GM19193 (cell line): Measurements from ENCODE around the gene NEUROG3.

Experiments
- POLR2A ChIP-seq: IDR thresholded peaks from 4 replicates; pipeline ENCODE4 v1.6.1; 2011; ENCODE audit not compliant: insufficient read depth, insufficient read length; ENCODE audit errors: extremely low read depth

The NEUROG3 gene

GRCh38 chr10:69576334-69577011, 3.3 kb upstream of the NEUROG3 start:
- TF ChIP-seq POLR2A, result no peak

DNA sequence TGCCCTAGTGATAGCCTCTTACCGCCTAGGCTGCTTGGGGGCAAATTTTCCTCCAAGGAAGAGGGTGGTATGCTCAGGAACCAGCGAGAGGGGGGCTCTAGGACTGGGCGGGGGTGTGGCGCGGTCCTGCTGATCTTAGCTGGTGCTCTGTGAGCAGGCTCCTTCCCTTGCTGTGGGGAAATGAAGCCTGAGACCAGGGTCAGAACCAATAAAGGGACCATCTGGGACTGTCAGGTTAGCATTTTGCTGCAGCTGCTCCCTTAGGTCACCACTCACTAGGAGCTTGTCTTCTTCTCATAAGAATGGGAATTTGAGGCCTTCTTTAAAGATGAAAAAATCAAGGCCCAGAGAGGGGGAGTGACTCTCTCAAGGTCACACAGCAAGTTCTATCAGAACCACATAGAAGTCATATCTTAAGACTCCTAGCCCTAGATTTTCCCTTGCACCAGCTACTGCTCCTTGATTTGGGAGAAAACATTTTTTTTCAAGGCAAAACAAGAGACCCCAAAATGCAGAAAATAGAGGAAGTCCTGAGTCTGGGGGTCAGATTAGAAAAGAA, 2.0 kb upstream of the NEUROG3 start:
- TF ChIP-seq POLR2A, result no peak

DNA sequence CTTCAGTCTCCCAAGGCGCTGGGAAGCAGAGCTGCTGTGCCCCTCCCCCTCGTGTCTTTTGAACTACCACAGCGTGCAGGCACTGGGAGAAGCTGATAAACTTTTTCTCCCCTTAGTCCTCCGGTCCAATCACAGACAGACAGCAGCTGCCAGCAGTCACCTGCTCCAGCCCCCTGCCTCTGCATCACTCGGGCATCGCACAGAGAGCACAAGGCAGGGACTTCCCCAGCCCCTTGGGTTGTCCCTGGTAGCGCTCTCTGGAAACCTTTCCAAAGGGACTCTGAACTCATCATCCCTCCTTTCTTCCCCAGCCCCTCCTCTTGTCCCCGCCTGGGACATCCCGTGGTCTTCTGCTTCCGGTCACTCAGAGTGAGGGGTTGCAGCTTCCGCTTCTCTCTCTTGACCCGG, 1.4 kb upstream of the NEUROG3 start:
- TF ChIP-seq POLR2A, result no peak

DNA sequence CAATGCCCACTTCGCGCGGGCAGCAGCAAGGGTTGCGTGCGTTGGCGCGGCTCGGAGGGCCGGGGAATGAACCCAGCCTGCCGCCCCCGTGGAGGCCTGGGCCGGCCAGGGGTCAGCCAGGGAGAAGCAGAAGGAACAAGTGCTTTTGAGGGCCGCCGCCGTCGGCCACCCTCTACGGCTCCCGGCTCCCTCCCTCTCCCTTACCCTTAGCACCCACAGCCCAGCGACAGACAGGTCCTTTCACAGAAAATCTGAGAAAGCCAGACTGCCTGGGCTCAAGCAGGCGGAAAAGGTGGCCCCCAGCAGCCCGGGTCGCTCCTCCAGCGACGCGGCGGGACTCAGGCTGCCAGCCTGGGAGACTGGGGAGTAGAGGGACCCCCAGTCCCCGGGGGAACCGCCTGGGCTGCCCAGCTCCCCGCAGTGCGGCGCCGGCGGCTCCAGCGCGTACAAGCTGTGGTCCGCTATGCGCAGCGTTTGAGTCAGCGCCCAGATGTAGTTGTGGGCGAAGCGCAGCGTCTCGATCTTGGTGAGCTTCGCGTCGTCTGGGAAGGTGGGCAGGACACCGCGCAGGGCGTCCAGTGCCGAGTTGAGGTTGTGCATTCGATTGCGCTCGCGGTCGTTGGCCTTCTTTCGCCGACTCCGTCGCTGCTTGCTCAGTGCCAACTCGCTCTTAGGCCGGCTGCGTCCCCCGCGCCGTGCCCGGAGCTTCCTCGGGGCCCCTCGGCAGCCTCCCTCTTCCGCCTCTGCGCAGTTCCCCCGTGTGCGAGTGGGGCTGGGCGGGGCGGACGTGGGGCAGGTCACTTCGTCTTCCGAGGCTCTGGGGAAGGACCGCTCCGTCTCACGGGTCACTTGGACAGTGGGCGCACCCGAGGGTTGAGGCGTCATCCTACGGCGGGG, 815 bp downstream of the NEUROG3 start:
- no peak for TF ChIP-seq POLR2A

- TF ChIP-seq POLR2A, result no peak
Measured at GRCh38 chr10:69571618-69572158, 1.5 kb downstream of the NEUROG3 start.

DNA sequence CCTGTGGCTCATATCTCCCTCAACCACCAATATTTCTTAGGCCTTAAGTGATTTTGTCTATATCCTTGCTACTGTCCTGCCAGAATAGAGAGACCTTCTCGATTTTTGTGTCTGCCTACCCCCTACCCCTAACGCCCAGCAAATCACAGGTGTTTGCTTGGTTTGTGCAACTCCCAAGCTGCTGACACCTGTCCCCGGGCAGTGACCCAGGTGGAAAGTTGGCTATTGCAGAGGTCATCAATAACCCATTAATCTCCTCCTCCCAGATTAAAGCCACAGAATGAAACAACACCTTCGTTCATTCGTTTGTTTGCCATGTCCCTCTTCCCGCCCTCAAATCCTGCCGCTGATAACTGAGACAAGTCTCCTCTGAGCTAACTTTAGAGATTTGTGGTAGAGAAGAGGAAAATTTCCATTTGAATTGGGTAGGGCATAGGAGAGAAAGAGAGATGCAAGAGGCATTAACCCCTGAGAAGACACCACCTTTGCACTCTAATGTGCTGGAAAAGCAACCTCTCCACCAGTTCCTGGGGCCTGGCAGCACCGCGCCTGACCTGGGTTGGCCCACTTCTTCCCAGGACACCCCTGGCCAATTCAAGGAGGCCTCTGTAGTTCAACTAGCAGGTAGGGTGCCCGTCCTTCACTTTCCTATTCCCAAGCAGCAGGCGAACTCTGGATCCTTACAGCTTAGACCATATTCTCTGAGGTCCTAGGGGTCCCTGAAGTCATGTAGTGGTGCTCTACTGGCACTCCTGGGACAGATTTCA, 3.0 kb downstream of the NEUROG3 start:
- no peak for TF ChIP-seq POLR2A

DNA sequence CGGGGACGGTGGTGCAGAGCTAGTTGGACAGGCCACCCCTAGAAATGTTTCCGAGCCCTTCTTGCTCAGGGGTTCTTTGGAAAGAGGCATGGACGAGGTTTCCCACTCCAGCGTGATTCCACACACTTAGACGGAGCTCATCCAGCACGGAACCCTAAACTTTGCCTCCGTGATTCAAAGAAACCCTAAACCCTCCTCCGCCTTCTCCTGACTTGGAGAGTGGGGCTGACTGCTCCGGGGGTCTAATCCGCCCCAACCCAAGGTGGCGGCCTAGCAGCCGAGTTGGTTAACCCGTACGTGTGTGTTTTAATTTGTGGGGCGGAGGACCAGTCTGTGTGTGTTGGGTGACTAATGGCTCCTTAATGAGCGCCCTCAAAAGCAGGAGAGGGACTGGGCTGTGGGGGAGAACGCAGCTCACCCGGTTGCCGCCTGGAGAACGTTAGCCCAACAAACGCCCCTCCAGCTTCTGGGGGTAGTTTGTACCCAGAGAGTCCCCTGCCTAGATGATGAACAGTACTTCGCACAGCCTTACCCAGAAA, 3.8 kb downstream of the NEUROG3 start:
- no peak for TF ChIP-seq POLR2A

GRCh38 chr10:69568472-69569395, 4.5 kb downstream of the NEUROG3 start:
- TF ChIP-seq POLR2A, result no peak

DNA sequence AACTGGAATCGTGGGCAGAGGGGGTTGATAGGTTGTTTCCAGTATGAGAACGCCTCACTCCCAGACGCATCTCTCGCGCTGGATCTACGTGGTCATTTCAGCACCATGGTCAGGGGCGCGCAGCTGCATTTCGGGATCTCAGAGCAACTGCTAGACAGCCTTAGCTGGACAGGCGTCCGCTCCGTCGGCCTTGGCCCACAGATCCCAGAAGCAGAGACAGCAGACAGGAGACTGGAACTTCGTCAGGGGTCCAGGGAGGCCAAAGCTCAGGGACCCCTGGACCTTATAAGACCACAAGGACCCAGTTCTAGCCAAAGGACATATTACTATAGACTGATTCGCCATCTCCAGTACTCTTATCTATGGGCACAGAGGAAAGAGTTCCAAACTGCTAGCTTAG, 5.3 kb downstream of the NEUROG3 start:
- no peak for TF ChIP-seq POLR2A

DNA sequence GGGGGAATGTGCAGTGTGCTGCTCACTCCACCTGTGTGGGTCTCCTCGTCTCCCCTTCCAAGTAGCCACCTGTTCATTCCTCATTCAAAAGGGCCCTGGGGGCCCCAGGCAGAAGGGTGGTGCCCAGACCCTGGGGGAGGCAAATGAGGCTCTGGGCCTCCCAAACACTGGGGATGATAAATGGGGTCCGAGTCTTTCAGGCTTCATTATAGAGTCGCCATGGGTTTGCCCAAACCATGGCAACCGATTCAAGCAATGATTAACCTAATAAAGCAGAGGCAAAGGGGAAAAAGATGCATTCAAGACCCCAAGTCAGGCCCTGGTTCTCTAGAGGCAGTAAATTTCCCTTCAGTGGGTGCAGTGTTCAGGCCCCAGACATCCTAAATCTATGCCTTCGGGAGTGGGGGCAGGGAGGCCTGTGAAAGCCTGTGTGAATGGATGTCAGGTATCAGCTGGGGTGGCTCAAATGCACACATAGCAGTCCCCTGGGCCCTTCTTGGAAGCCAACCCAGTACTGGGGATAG, 10.4 kb downstream of the NEUROG3 start:
- no peak for TF ChIP-seq POLR2A

- TF ChIP-seq POLR2A, result no peak
Measured at GRCh38 chr10:69559525-69559924, 13.7 kb downstream of the NEUROG3 start.

DNA sequence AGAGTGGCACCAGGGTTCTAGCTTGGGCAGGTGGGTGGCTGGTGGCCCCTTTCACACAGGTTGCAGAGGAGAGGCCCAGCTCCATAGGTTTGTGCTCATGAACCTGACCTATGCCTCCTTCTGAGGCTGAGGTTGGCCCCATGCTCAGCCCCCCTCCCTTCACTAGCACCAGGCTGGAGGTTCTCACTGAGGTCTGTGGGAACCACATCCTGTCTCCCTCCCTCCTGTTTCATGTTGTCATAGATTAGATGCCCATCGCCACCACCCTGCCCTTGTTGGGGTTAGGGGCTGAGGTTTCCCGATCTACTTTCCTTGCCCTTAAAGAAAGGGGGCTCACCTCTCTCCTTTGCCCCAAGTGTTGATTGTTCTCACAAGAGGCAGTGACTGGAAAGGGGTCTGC, 14.7 kb downstream of the NEUROG3 start:
- TF ChIP-seq POLR2A, result no peak

GRCh38 chr10:69554611-69555010, 18.6 kb downstream of the NEUROG3 start:
- TF ChIP-seq POLR2A, result no peak
